HEK293 (cell line): ENCODE data around the gene SOX30.

Experiments
- CTCF ChIA-PET: fragments of 350-600 bp; formaldehyde crosslinking; extraction: SDS; loops from one replicate; lab custom pipeline; 2021; ENCODE audit warnings: antibody characterized with exemption; lab: Yijun Ruan, JAX
- POLR2A ChIA-PET: fragments of 300-600 bp; formaldehyde crosslinking; extraction: SDS; loops from one replicate; lab custom pipeline; 2020; ENCODE audit warnings: antibody characterized with exemption, inconsistent platforms; lab: Yijun Ruan, JAX
- H3K27ac ChIP-seq: fragments of 200-500 bp; sonication (Bioruptor generic); 2 replicates; pipeline ENCODE4 v1.5.1; 2014; ENCODE audit warnings: low read depth, low read length, control low read depth, inconsistent platforms; ENCODE audit errors: extremely low read depth
- H3K36me3 ChIP-seq, 2 experiments: fragments of 200-500 bp in 1 of 2; sonication (Bioruptor generic) in 1 of 2; 1 replicate in 1 of 2; 2 replicates in 1 of 2; pipeline ENCODE4 v1.5.1; 2014 to 2017; ENCODE audit warnings: inconsistent platforms in 2 of 2, low read length in 2 of 2; ENCODE audit not compliant: control insufficient read depth in 2 of 2, insufficient read depth in 1 of 2
- H3K4me1 ChIP-seq: fragments of 200-500 bp; sonication (Bioruptor generic); 2 replicates; pipeline ENCODE4 v1.5.1; 2014; ENCODE audit warnings: mild to moderate bottlenecking, low read length, inconsistent platforms; ENCODE audit not compliant: control insufficient read depth, insufficient read depth
- H3K4me3 ChIP-seq: 2 replicates; pipeline ENCODE4 v1.5.1; 2011; ENCODE audit warnings: low read depth, mild to moderate bottlenecking, control low read depth, low read length, moderate library complexity
- H3K9me3 ChIP-seq: fragments of 200-500 bp; sonication (Bioruptor generic); 2 replicates; pipeline ENCODE4 v1.5.1; 2014; ENCODE audit warnings: low read depth, low read length, inconsistent platforms; ENCODE audit not compliant: control insufficient read depth, insufficient read depth
- GLI2 ChIP-seq: fragments of 450-650 bp; formaldehyde crosslinking; IDR thresholded peaks from 2 replicates; pipeline ENCODE4; 2017; ENCODE audit warnings: missing biosample characterization, missing genetic modification characterization, low read depth, borderline replicate concordance
- MEIS1 ChIP-seq: sonication (generic); formaldehyde crosslinking; IDR thresholded peaks from 2 replicates; pipeline ENCODE4 v1.8.1; 2022; ENCODE audit warnings: missing genetic modification reagents, mild to moderate bottlenecking, borderline replicate concordance
- PRDM1 ChIP-seq: fragments of 450-650 bp; formaldehyde crosslinking; IDR thresholded peaks from 2 replicates; pipeline ENCODE4; 2016; ENCODE audit warnings: missing biosample characterization, missing genetic modification characterization
- SALL2 ChIP-seq: fragments of 450-650 bp; formaldehyde crosslinking; IDR thresholded peaks from 2 replicates; pipeline ENCODE4 v1.5.0; 2017; ENCODE audit warnings: missing biosample characterization, mild to moderate bottlenecking, missing genetic modification characterization, borderline replicate concordance
- ZNF10 ChIP-seq: fragments of 450-650 bp; formaldehyde crosslinking; IDR thresholded peaks from 2 replicates; pipeline ENCODE4 v1.5.1; 2017; ENCODE audit warnings: missing biosample characterization, missing genetic modification characterization
- ZNF175 ChIP-seq: fragments of 450-650 bp; formaldehyde crosslinking; IDR thresholded peaks from 2 replicates; pipeline ENCODE4 v1.5.1; 2016; ENCODE audit warnings: missing biosample characterization, missing genetic modification characterization
- ZNF792 ChIP-seq: fragments of 450-650 bp; formaldehyde crosslinking; IDR thresholded peaks from 2 replicates; pipeline ENCODE4 v1.5.1; 2016; ENCODE audit warnings: missing biosample characterization, missing genetic modification characterization
- TF ChIP-seq, protein P1 (sequence below): fragments of 450-650 bp; formaldehyde crosslinking; IDR thresholded peaks from 2 replicates; pipeline ENCODE4 v1.5.1; 2016; ENCODE audit warnings: missing biosample characterization, missing genetic modification characterization
- TF ChIP-seq, protein P2 (sequence below): fragments of 450-650 bp; formaldehyde crosslinking; IDR thresholded peaks from 2 replicates; pipeline ENCODE4 v1.5.1; 2016; ENCODE audit warnings: missing biosample characterization, missing genetic modification characterization
- TF ChIP-seq, protein P3 (sequence below): fragments of 450-650 bp; formaldehyde crosslinking; IDR thresholded peaks from 2 replicates; pipeline ENCODE4; 2016; ENCODE audit warnings: missing biosample characterization, missing genetic modification characterization
- TF ChIP-seq, protein P4 (sequence below): fragments of 450-650 bp; formaldehyde crosslinking; IDR thresholded peaks from 2 replicates; pipeline ENCODE4 v1.5.1; 2016; ENCODE audit warnings: missing biosample characterization, missing genetic modification characterization

The SOX30 gene

DNA sequence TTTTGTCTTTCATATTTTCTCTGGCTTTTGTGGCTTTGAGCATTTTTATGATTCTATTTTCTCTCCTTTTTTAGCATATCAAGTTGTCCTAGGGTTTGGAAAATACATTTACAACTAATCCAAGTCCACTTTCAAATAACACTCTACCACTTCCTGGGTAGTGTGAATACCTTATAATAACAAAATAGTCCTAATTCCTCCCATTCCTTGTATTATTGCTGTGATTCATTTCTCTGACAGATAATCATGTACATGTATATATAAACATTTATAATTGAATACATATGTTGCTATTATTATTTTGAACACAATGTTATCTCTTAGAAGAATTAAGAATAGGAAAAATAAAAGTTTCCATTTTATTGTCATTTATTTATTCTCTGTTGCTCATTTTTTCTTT lies 61.8 kb downstream of the SOX30 start (continued):
- TF ChIP-seq, protein P1, sequence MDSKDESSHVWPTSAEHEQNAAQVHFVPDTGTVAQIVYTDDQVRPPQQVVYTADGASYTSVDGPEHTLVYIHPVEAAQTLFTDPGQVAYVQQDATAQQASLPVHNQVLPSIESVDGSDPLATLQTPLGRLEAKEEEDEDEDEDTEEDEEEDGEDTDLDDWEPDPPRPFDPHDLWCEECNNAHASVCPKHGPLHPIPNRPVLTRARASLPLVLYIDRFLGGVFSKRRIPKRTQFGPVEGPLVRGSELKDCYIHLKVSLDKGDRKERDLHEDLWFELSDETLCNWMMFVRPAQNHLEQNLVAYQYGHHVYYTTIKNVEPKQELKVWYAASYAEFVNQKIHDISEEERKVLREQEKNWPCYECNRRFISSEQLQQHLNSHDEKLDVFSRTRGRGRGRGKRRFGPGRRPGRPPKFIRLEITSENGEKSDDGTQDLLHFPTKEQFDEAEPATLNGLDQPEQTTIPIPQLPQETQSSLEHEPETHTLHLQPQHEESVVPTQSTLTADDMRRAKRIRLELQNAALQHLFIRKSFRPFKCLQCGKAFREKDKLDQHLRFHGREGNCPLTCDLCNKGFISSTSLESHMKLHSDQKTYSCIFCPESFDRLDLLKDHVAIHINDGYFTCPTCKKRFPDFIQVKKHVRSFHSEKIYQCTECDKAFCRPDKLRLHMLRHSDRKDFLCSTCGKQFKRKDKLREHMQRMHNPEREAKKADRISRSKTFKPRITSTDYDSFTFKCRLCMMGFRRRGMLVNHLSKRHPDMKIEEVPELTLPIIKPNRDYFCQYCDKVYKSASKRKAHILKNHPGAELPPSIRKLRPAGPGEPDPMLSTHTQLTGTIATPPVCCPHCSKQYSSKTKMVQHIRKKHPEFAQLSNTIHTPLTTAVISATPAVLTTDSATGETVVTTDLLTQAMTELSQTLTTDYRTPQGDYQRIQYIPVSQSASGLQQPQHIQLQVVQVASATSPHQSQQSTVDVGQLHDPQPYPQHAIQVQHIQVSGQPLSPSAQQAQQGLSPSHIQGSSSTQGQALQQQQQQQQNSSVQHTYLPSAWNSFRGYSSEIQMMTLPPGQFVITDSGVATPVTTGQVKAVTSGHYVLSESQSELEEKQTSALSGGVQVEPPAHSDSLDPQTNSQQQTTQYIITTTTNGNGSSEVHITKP (tag by site-specific recombination) = no peak
- TF ChIP-seq, protein P2, sequence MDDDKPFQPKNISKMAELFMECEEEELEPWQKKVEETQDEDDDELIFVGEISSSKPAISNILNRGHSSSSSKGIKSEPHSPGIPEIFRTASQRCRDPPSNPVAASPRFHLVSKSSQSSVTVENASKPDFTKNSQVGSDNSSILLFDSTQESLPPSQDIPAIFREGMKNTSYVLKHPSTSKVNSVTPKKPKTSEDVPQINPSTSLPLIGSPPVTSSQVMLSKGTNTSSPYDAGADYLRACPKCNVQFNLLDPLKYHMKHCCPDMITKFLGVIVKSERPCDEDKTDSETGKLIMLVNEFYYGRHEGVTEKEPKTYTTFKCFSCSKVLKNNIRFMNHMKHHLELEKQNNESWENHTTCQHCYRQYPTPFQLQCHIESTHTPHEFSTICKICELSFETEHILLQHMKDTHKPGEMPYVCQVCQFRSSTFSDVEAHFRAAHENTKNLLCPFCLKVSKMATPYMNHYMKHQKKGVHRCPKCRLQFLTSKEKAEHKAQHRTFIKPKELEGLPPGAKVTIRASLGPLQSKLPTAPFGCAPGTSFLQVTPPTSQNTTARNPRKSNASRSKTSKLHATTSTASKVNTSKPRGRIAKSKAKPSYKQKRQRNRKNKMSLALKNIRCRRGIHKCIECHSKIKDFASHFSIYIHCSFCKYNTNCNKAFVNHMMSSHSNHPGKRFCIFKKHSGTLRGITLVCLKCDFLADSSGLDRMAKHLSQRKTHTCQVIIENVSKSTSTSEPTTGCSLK (tag by site-specific recombination) = no peak
- TF ChIP-seq ZNF792 (tag by site-specific recombination) (no peak), ZNF10 (tag by site-specific recombination) (no peak), SALL2 (tag by site-specific recombination) (no peak)
- TF ChIP-seq, protein P3, sequence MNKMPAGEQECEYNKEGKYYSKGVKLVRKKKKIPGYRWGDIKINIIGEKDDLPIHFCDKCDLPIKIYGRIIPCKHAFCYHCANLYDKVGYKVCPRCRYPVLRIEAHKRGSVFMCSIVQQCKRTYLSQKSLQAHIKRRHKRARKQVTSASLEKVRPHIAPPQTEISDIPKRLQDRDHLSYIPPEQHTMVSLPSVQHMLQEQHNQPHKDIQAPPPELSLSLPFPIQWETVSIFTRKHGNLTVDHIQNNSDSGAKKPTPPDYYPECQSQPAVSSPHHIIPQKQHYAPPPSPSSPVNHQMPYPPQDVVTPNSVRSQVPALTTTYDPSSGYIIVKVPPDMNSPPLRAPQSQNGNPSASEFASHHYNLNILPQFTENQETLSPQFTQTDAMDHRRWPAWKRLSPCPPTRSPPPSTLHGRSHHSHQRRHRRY (tag by site-specific recombination) = no peak

DNA sequence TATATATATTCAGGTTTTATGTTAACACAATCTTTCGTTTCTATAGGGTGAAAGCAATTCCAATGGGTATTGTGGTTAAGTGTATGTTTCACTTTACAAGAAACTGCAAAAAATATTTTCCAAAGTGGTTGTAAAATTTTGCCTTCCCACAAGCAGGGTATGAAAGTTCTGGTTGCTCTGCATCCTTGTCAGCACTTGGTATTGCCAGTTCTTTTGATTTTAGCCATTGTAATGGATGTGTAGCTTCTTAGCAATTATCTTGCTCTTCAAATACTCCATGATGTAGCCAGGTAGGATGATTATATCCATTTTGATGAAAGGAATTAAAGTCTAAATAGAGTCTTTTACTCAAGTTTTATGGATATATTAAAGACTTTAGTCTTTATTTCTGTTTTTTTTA lies 67.6 kb downstream of the SOX30 start:
- ChIA-PET CTCF (no interaction called here), POLR2A (no interaction called here)
- H3K4me1 ChIP-seq = no peaks in the 10 kb centered on the region
- H3K27ac ChIP-seq = no peak overlapping the region
- TF ChIP-seq GLI2 = no peak
- TF ChIP-seq ZNF175 (tag by site-specific recombination) = no peak
- no peaks in the 10 kb centered on the region for H3K36me3 ChIP-seq
- no peaks in the 10 kb centered on the region for H3K9me3 ChIP-seq
- no peak overlapping the region for H3K4me3 ChIP-seq

DNA sequence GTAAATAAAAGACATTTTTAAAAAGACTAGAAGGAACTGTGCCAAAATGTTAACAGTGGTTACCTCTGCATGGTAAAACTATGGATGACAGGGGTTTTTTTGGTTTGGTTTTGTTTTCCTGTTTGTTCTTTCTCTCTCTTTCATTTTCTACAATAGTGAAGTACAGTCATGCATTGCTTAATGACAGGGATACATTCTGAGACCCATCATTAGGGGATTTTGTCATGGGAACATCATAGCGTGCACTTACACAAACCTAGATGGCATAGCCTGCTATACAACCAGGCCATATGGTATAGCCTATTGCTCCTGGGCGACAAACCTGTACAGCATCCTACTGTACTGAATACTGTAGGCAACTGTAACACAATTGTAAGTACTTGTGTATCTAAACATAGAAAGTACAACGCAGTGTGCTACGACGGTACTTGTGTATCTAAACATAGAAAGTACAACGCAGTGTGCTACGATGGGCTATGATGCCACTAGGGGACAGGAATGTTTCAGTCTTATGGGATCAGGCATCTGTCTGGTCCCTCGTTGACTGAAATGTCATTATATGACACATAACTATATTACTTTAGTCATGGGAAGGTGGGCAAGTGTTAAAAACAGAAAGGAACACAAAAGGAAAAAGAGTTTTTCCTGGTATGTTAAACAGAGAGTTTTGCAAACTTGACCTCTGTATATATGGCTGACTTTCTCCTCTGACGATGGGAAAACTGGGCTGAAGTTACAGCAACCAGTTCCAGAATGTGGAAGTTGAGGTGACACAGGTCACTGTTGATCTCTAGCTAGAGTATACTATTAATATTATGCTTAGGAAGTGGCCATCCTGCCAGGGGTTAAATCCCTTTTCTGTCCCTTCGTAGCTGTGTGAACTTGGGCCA lies 69.3 kb downstream of the SOX30 start:
- TF ChIP-seq PRDM1 (tag by site-specific recombination) = no peak
- no peak for TF ChIP-seq MEIS1 (CRISPR knock-in tag)
- TF ChIP-seq, protein P4, sequence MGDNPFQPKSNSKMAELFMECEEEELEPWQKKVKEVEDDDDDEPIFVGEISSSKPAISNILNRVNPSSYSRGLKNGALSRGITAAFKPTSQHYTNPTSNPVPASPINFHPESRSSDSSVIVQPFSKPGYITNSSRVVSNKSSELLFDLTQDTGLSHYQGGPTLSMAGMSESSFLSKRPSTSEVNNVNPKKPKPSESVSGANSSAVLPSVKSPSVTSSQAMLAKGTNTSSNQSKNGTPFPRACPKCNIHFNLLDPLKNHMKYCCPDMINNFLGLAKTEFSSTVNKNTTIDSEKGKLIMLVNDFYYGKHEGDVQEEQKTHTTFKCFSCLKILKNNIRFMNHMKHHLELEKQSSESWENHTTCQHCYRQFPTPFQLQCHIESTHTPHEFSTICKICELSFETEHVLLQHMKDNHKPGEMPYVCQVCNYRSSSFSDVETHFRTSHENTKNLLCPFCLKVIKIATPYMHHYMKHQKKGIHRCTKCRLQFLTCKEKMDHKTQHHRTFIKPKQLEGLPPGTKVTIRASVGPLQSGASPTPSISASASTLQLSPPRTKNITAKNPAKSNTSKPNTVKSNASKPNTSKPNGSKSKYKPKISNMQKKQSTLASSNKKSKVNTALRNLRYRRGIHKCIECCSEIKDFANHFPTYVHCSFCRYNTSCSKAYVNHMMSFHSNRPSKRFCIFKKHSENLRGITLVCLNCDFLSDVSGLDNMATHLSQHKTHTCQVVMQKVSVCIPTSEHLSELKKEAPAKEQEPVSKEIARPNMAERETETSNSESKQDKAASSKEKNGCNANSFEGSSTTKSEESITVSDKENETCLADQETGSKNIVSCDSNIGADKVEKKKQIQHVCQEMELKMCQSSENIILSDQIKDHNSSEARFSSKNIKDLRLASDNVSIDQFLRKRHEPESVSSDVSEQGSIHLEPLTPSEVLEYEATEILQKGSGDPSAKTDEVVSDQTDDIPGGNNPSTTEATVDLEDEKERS = no peak
- Histone ChIP-seq H3K36me3 (no peaks in the 10 kb centered on the region), H3K4me3 (no peak overlapping the region), H3K27ac (no peak overlapping the region), H3K9me3 (no peaks in the 10 kb centered on the region), H3K4me1 (no peaks in the 10 kb centered on the region)
- POLR2A ChIA-PET = no interaction called here
- CTCF ChIA-PET = no interaction called here
